ENCODE measurements around the gene UBXN2A.

Gene UBXN2A

DNA sequence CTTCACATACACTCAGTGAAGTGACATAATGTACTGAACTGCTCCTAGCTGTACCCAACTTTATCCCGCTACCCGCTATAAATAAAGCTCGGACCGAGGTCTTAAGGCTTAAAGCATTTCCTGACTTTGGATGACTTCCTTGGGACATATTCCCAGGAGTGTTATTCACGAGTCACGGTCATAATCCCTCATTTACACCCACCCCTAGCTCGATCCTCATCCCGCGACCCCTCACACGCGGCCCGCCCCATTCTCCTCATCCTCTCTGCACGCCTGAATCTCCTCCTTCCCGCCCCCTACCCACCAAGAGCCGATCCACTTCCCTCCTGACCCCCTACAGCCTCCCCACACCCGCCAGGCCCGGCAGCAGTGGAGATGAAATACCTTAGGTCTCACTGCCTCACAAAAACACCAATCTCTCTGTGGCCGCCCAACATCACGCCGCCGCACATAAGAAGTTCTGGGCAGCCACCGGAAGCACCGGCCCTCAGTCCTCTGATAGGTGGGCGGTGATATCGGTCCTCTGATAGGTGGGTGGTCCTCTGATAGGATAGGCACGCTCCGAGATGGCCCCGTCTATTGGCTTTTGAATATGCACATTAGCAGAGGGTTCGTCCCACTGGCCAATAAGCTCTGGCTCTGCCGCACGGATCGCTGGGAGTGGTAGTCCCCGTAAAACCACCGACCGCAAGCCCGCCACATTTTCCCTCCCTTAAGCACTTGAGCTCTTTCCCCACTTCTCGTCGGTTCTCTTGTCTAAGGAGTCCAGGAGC lies 106.9 kb downstream of the UBXN2A start, which contains the start of gene WDCP (continued):
- peak; percentile 87 for TF ChIP-seq ZNF501 (tag by site-specific recombination; IDR thresholded peaks at IDR 0.05)
- TF ChIP-seq SP3 (tag by site-specific recombination; IDR thresholded peaks at IDR 0.05): peak; percentile 87
- TF ChIP-seq, protein P1, sequence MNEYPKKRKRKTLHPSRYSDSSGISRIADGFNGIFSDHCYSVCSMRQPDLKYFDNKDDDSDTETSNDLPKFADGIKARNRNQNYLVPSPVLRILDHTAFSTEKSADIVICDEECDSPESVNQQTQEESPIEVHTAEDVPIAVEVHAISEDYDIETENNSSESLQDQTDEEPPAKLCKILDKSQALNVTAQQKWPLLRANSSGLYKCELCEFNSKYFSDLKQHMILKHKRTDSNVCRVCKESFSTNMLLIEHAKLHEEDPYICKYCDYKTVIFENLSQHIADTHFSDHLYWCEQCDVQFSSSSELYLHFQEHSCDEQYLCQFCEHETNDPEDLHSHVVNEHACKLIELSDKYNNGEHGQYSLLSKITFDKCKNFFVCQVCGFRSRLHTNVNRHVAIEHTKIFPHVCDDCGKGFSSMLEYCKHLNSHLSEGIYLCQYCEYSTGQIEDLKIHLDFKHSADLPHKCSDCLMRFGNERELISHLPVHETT (tag by site-specific recombination; IDR thresholded peaks at IDR 0.05): peak; percentile 62; the same call in 1 of the 2 replicates
- TF ChIP-seq, protein P2, sequence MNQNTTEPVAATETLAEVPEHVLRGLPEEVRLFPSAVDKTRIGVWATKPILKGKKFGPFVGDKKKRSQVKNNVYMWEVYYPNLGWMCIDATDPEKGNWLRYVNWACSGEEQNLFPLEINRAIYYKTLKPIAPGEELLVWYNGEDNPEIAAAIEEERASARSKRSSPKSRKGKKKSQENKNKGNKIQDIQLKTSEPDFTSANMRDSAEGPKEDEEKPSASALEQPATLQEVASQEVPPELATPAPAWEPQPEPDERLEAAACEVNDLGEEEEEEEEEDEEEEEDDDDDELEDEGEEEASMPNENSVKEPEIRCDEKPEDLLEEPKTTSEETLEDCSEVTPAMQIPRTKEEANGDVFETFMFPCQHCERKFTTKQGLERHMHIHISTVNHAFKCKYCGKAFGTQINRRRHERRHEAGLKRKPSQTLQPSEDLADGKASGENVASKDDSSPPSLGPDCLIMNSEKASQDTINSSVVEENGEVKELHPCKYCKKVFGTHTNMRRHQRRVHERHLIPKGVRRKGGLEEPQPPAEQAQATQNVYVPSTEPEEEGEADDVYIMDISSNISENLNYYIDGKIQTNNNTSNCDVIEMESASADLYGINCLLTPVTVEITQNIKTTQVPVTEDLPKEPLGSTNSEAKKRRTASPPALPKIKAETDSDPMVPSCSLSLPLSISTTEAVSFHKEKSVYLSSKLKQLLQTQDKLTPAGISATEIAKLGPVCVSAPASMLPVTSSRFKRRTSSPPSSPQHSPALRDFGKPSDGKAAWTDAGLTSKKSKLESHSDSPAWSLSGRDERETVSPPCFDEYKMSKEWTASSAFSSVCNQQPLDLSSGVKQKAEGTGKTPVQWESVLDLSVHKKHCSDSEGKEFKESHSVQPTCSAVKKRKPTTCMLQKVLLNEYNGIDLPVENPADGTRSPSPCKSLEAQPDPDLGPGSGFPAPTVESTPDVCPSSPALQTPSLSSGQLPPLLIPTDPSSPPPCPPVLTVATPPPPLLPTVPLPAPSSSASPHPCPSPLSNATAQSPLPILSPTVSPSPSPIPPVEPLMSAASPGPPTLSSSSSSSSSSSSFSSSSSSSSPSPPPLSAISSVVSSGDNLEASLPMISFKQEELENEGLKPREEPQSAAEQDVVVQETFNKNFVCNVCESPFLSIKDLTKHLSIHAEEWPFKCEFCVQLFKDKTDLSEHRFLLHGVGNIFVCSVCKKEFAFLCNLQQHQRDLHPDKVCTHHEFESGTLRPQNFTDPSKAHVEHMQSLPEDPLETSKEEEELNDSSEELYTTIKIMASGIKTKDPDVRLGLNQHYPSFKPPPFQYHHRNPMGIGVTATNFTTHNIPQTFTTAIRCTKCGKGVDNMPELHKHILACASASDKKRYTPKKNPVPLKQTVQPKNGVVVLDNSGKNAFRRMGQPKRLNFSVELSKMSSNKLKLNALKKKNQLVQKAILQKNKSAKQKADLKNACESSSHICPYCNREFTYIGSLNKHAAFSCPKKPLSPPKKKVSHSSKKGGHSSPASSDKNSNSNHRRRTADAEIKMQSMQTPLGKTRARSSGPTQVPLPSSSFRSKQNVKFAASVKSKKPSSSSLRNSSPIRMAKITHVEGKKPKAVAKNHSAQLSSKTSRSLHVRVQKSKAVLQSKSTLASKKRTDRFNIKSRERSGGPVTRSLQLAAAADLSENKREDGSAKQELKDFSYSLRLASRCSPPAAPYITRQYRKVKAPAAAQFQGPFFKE (tag by site-specific recombination; IDR thresholded peaks at IDR 0.05; ENCODE audit: borderline replicate concordance): no peak
- TF ChIP-seq ZBTB20 (tag by site-specific recombination; IDR thresholded peaks at IDR 0.05): peak; percentile 47; the same call in 1 of the 2 replicates
- peak; percentile 45 for TF ChIP-seq KLF17 (tag by site-specific recombination; IDR thresholded peaks at IDR 0.05)
- TF ChIP-seq, protein P3, sequence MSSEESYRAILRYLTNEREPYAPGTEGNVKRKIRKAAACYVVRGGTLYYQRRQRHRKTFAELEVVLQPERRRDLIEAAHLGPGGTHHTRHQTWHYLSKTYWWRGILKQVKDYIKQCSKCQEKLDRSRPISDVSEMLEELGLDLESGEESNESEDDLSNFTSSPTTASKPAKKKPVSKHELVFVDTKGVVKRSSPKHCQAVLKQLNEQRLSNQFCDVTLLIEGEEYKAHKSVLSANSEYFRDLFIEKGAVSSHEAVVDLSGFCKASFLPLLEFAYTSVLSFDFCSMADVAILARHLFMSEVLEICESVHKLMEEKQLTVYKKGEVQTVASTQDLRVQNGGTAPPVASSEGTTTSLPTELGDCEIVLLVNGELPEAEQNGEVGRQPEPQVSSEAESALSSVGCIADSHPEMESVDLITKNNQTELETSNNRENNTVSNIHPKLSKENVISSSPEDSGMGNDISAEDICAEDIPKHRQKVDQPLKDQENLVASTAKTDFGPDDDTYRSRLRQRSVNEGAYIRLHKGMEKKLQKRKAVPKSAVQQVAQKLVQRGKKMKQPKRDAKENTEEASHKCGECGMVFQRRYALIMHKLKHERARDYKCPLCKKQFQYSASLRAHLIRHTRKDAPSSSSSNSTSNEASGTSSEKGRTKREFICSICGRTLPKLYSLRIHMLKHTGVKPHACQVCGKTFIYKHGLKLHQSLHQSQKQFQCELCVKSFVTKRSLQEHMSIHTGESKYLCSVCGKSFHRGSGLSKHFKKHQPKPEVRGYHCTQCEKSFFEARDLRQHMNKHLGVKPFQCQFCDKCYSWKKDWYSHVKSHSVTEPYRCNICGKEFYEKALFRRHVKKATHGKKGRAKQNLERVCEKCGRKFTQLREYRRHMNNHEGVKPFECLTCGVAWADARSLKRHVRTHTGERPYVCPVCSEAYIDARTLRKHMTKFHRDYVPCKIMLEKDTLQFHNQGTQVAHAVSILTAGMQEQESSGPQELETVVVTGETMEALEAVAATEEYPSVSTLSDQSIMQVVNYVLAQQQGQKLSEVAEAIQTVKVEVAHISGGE (tag by site-specific recombination; conservative IDR thresholded peaks at IDR 0.05; ENCODE audit: low read depth): 0 out of 2 replicates have a peak, but pooled peaks have one; percentile 34
- TF ChIP-seq SETDB1 (IDR thresholded peaks at IDR 0.05; ENCODE audit: insufficient read length, low read length): no peak
- no peak for TF ChIP-seq ZFP41 (tag by site-specific recombination; IDR thresholded peaks at IDR 0.05; ENCODE audit: borderline replicate concordance)
- TF ChIP-seq, protein P4, sequence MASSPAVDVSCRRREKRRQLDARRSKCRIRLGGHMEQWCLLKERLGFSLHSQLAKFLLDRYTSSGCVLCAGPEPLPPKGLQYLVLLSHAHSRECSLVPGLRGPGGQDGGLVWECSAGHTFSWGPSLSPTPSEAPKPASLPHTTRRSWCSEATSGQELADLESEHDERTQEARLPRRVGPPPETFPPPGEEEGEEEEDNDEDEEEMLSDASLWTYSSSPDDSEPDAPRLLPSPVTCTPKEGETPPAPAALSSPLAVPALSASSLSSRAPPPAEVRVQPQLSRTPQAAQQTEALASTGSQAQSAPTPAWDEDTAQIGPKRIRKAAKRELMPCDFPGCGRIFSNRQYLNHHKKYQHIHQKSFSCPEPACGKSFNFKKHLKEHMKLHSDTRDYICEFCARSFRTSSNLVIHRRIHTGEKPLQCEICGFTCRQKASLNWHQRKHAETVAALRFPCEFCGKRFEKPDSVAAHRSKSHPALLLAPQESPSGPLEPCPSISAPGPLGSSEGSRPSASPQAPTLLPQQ (tag by site-specific recombination; IDR thresholded peaks at IDR 0.05): peak; percentile 72
- TF ChIP-seq ZNF391 (tag by site-specific recombination; IDR thresholded peaks at IDR 0.05; ENCODE audit: borderline replicate concordance, low read depth): peak; percentile 73; the same call in 1 of the 2 replicates
- no peak for TF ChIP-seq YY1 (tag by site-specific recombination; IDR thresholded peaks at IDR 0.05)
- no peak for TF ChIP-seq ZNF621 (tag by site-specific recombination; IDR thresholded peaks at IDR 0.05)
- no peak for TF ChIP-seq ZNF514 (tag by site-specific recombination; IDR thresholded peaks at IDR 0.05)
- no peak for TF ChIP-seq ZNF362 (tag by site-specific recombination; IDR thresholded peaks at IDR 0.05)
- no peak for TF ChIP-seq ZSCAN23 (tag by site-specific recombination; IDR thresholded peaks at IDR 0.05)
- no peak for TF ChIP-seq ZNF341 (tag by site-specific recombination; IDR thresholded peaks at IDR 0.05; ENCODE audit: low read depth)
- no peak for TF ChIP-seq RBAK (tag by site-specific recombination; IDR thresholded peaks at IDR 0.05)
- TF ChIP-seq GLIS1 (tag by site-specific recombination; IDR thresholded peaks at IDR 0.05): peak; percentile 65
- no peak for TF ChIP-seq ZNF555 (tag by site-specific recombination; conservative IDR thresholded peaks at IDR 0.05)
- TF ChIP-seq ZNF366 (tag by site-specific recombination; conservative IDR thresholded peaks at IDR 0.05): no peak; the same call in 1 of the 2 replicates
- no peak for TF ChIP-seq ZNF26 (tag by site-specific recombination; IDR thresholded peaks at IDR 0.05)

Measured in HEK293 (cell line).